Stimulated activated CD4-positive, alpha-beta T cell treated with anti-CD3 and anti-CD28 coated beads, Interleukin-1b, Interleukin-23, amount 100 ng/mL, for 48 hours (primary cell): ENCODE data around the gene FAT2.

Experiments
- DNase-seq: peaks from one replicate; pipeline ENCODE4 v3.0.0-alpha.2; 2020

FAT2 gene

GRCh38 chr5:151553130-151553670, 37.9 kb downstream of the FAT2 start:
- DNase-seq: no peak

- DNase-seq: no peak
Observed at GRCh38 chr5:151551985-151552384, 39.1 kb downstream of the FAT2 start.

GRCh38 chr5:151550146-151550545, 41.0 kb downstream of the FAT2 start:
- no peak for DNase-seq

GRCh38 chr5:151549713-151550112, 41.4 kb downstream of the FAT2 start:
- DNase-seq: no peak

GRCh38 chr5:151547364-151547763, 43.8 kb downstream of the FAT2 start:
- DNase-seq: no peak

- DNase-seq: no peak
Observed at GRCh38 chr5:151541571-151541970, 49.6 kb downstream of the FAT2 start.
